IMR-90 (cell line): Measurements from ENCODE around the gene LILRA6. TPM values are rescaled to one million over a fixed set of nuclear protein-coding genes. Genes with fewer than 3 reads are reported as not detected.
A peak's percentile ranks its signal among the peaks of the same experiment; 100 is the strongest.

Source experiments
- ATAC-seq: fragments of 200-7000 bp; cut with Tn5 transposase; 2 replicates; pipeline ENCODE4 v1.9.1; 2020; ENCODE audit warnings: low read depth, mild to moderate bottlenecking, moderate library complexity
- BruUV-seq: library from RNA; stranded (reverse); fragments of 400-500 nt; replicated peaks from 2 replicates; lab custom pipeline; 2021; lab: Mats Ljungman, UMichigan
- CTCF ChIA-PET: fragments of 300-600 bp; formaldehyde crosslinking; extraction: SDS; loops from one replicate; lab custom pipeline; 2021; ENCODE audit warnings: antibody characterized with exemption; lab: Yijun Ruan, JAX
- POLR2A ChIA-PET: fragments of 300-600 bp; sonication (Branson Sonifier 250); formaldehyde crosslinking; loops from one replicate; lab custom pipeline; 2022; ENCODE audit warnings: antibody characterized with exemption; ENCODE audit not compliant: unreplicated experiment; lab: Charles Lee
- DNase-seq: peaks from one replicate; pipeline ENCODE4 v3.0.0; 2013
- H2AFZ ChIP-seq: replicated peaks from 2 replicates; pipeline ENCODE3; 2013; ENCODE audit warnings: low read length, mild to moderate bottlenecking; ENCODE audit not compliant: poor library complexity
- H2AK5ac ChIP-seq: 2 replicates; pipeline ENCODE4 v1.6.1; 2013; ENCODE audit warnings: low read depth, low read length, inconsistent platforms
- H2AK9ac ChIP-seq: replicated peaks from 2 replicates; pipeline ENCODE3; 2013; ENCODE audit warnings: mild to moderate bottlenecking, low read depth, low read length, moderate library complexity; ENCODE audit not compliant: poor library complexity
- H2BK120ac ChIP-seq: 2 replicates; pipeline ENCODE4 v1.6.1; 2013; ENCODE audit warnings: low read depth, low read length, inconsistent platforms
- H2BK15ac ChIP-seq: 3 replicates; pipeline ENCODE4 v1.6.1; 2013; ENCODE audit warnings: low read depth, low read length, inconsistent platforms
- H2BK20ac ChIP-seq: 2 replicates; pipeline ENCODE4 v1.6.1; 2013; ENCODE audit warnings: low read depth, mild to moderate bottlenecking, inconsistent platforms, low read length, moderate library complexity
- H2BK5ac ChIP-seq: 2 replicates; pipeline ENCODE4 v1.6.1; 2013; ENCODE audit warnings: mild to moderate bottlenecking, low read depth, low read length, inconsistent platforms; ENCODE audit not compliant: poor library complexity, severe bottlenecking
- H3K14ac ChIP-seq: replicated peaks from 2 replicates; pipeline ENCODE4 v1.6.1; 2013; ENCODE audit warnings: low read depth, low read length, inconsistent platforms
- H3K18ac ChIP-seq: 2 replicates; pipeline ENCODE4 v1.6.1; 2013; ENCODE audit warnings: low read depth, low read length, control low read depth
- H3K23ac ChIP-seq: 2 replicates; pipeline ENCODE4 v1.6.1; 2013; ENCODE audit warnings: low read depth, low read length, inconsistent platforms
- H3K27ac ChIP-seq: 2 replicates; pipeline ENCODE4 v1.5.1; 2013; ENCODE audit warnings: mild to moderate bottlenecking, control low read depth, low read length; ENCODE audit not compliant: insufficient read depth
- H3K27me3 ChIP-seq: 2 replicates; pipeline ENCODE4 v1.6.1; 2013; ENCODE audit warnings: low read length; ENCODE audit not compliant: control insufficient read depth, insufficient read depth
- H3K36me3 ChIP-seq: 2 replicates; pipeline ENCODE4 v1.6.1; 2013; ENCODE audit warnings: low read length, mixed read lengths; ENCODE audit not compliant: control insufficient read depth, insufficient read depth
- H3K4ac ChIP-seq: 2 replicates; pipeline ENCODE4 v1.6.1; 2013; ENCODE audit warnings: low read depth, low read length, inconsistent platforms
- H3K4me1 ChIP-seq: 2 replicates; pipeline ENCODE4 v1.6.1; 2013; ENCODE audit warnings: low read length, mixed read lengths; ENCODE audit not compliant: control insufficient read depth, insufficient read depth
- H3K4me2 ChIP-seq: 2 replicates; pipeline ENCODE4 v1.6.1; 2013; ENCODE audit warnings: low read depth, mild to moderate bottlenecking, control low read depth, low read length, moderate library complexity
- H3K4me3 ChIP-seq: 2 replicates; pipeline ENCODE4 v1.5.1; 2013; ENCODE audit warnings: low read depth, mild to moderate bottlenecking, control low read depth, low read length, moderate library complexity; ENCODE audit not compliant: insufficient read depth
- H3K56ac ChIP-seq: 2 replicates; pipeline ENCODE4 v1.6.1; 2013; ENCODE audit warnings: low read length, inconsistent platforms; ENCODE audit not compliant: insufficient read depth; ENCODE audit errors: extremely low read depth
- H3K79me1 ChIP-seq, 2 experiments: 2 replicates each; pipeline ENCODE4 v1.6.1; 2013; ENCODE audit warnings: low read length in 2 of 2, inconsistent platforms in 1 of 2, low read depth in 1 of 2
- H3K9ac ChIP-seq: 2 replicates; pipeline ENCODE4 v1.6.1; 2013; ENCODE audit warnings: low read depth, low read length, control low read depth
- H3K9me1 ChIP-seq: 2 replicates; pipeline ENCODE4 v1.6.1; 2013; ENCODE audit warnings: low read length, inconsistent platforms; ENCODE audit not compliant: insufficient read depth
- H3K9me3 ChIP-seq: 2 replicates; pipeline ENCODE4 v1.6.1; 2013; ENCODE audit warnings: low read length; ENCODE audit not compliant: control insufficient read depth, insufficient read depth
- H4K20me1 ChIP-seq: 2 replicates; pipeline ENCODE4 v1.6.1; 2013; ENCODE audit warnings: low read length, inconsistent platforms; ENCODE audit not compliant: insufficient read depth
- H4K5ac ChIP-seq: 2 replicates; pipeline ENCODE4 v1.6.1; 2013; ENCODE audit warnings: mild to moderate bottlenecking, low read depth, low read length, control low read depth
- H4K8ac ChIP-seq, 2 experiments: 2 replicates each; pipeline ENCODE4 v1.6.1; 2013; ENCODE audit warnings: low read depth in 2 of 2, low read length in 2 of 2, control low read depth in 1 of 2, inconsistent platforms in 1 of 2
- H4K91ac ChIP-seq: 2 replicates; pipeline ENCODE4 v1.6.1; 2013; ENCODE audit warnings: low read depth, low read length, inconsistent platforms; ENCODE audit not compliant: insufficient read depth
- BHLHE40 ChIP-seq: fragments of 150-350 bp; IDR thresholded peaks from 2 replicates; pipeline ENCODE4 v1.6.1; 2016; ENCODE audit warnings: mild to moderate bottlenecking, low read depth, low read length
- CEBPB ChIP-seq: IDR thresholded peaks from 2 replicates; pipeline ENCODE4 v1.6.1; 2012; ENCODE audit warnings: low read depth, low read length, improper control_type of control experiment
- ELK1 ChIP-seq: fragments of 150-350 bp; IDR thresholded peaks from 2 replicates; pipeline ENCODE4 v1.6.1; 2016; ENCODE audit warnings: low read depth, mild to moderate bottlenecking, low read length, moderate library complexity, borderline replicate concordance
- NFE2L2 ChIP-seq: fragments of 150-350 bp; IDR thresholded peaks from 2 replicates; pipeline ENCODE4 v1.6.1; 2016; ENCODE audit warnings: low read depth, mild to moderate bottlenecking, low read length
- RAD21 ChIP-seq: IDR thresholded peaks from 2 replicates; pipeline ENCODE4 v1.6.1; 2012; ENCODE audit warnings: low read length, improper control_type of control experiment
- RFX5 ChIP-seq: IDR thresholded peaks from 2 replicates; pipeline ENCODE4 v1.8.0; 2012; ENCODE audit warnings: low read depth, mild to moderate bottlenecking, low read length, moderate library complexity
- SMC3 ChIP-seq: fragments of 150-350 bp; IDR thresholded peaks from 2 replicates; pipeline ENCODE4 v1.6.1; 2016; ENCODE audit warnings: low read depth, mild to moderate bottlenecking, antibody characterized with exemption, low read length, moderate library complexity
- USF2 ChIP-seq: fragments of 150-350 bp; IDR thresholded peaks from 2 replicates; pipeline ENCODE4 v1.6.1; 2017; ENCODE audit warnings: mild to moderate bottlenecking, antibody characterized with exemption, low read length, low read depth
- WGBS, 2 experiments: methylation state at CpG; one replicate each; pipeline versions ENCODE4 v1.1.5 to v1.1.7; 2013; ENCODE audit warnings: missing lambda C conversion rate in 2 of 2; ENCODE audit not compliant: insufficient read length in 1 of 2; ENCODE audit errors: extremely low coverage in 2 of 2; 5-methylcytosine and 5-hydroxymethylcytosine counted together
- dilution Hi-C: fragments of 300-500 bp; cut with HindIII; formaldehyde crosslinking; loops from one replicate; pipeline ENCODE4 v1.14.3; 2018; ENCODE audit warnings: low sequenced_read_pairs; ENCODE audit not compliant: unreplicated experiment
- in situ Hi-C: fragments of 300-500 bp; cut with MboI; formaldehyde crosslinking; loops from 3 replicates; pipeline ENCODE4 v1.14.3; 2019; ENCODE audit warnings: low sequenced_read_pairs, inconsistent platforms, mixed read lengths
- intact Hi-C: fragments of 100-400 bp; cut with micrococcal nuclease; formaldehyde crosslinking; loops from 2 replicates; pipeline ENCODE4 v1.10.0; 2022
- polyA plus RNA-seq, 3 experiments: library from polyadenylated mRNA; depleted of rRNA; stranded (reverse); fragments of >200 nt; gene quantifications; 2 replicates each; pipeline ENCODE4 v1.2.3, GENCODE V29; 2012; ENCODE audit warnings: low replicate concordance in 1 of 3
- total RNA-seq: library from RNA; depleted of rRNA; stranded (reverse); fragments of >200 nt; gene quantifications from 2 replicates; pipeline ENCODE4 v1.2.3, GENCODE V29; 2012

Gene LILRA6
- total and polyA plus RNA-seq, 2 of the 4 experiments (the other 2 are of a cell fraction), result not detected

GRCh38 chr19:54203151-54203611 lies 39.4 kb downstream of the LILRA6 start (continued):
- TF ChIP-seq NFE2L2 (no peak), RFX5 (no peak), BHLHE40 (no peak), RAD21 (no peak), SMC3 (no peak)

- ChIA-PET POLR2A (no interaction called here), CTCF (no interaction called here)
- no peak overlapping the region for H3K18ac ChIP-seq
- H3K79me1 ChIP-seq, result peaks cover 10 to 62% of the 10 kb centered on the region in 2 experiments
- H3K4me2 ChIP-seq, result peak overlapping the region; percentile 87
- no peak for ATAC-seq
- H2BK5ac ChIP-seq, result no peak overlapping the region
- in situ Hi-C loops, result loop anchor here (10.0 kb wide), 1 partner anchor 253 kb away; no protein-coding TSS in a partner anchor
- H3K4ac ChIP-seq, result no peak overlapping the region
- dilution Hi-C loops, result no loop called here
- H4K91ac ChIP-seq, result no peak overlapping the region
- peaks cover 13% of the 10 kb centered on the region for H3K9me1 ChIP-seq
- no peak overlapping the region for H4K5ac ChIP-seq
- no peak overlapping the region for H2AFZ ChIP-seq
- peak overlapping the region; percentile 86; the same call in 1 of the 2 replicates for H3K9ac ChIP-seq
- peak overlapping the region; percentile 41; the same call in 1 of the 2 replicates for H3K23ac ChIP-seq
- no peak overlapping the region for H2AK9ac ChIP-seq
- no peak overlapping the region for H2BK15ac ChIP-seq
- no peak overlapping the region for H3K56ac ChIP-seq
- no peak for TF ChIP-seq USF2
- TF ChIP-seq ELK1, result no peak
- TF ChIP-seq CEBPB, result 0 out of 2 replicates have a peak, but pooled peaks have one; percentile 31
- TF ChIP-seq BHLHE40, result no peak
- no peak for TF ChIP-seq RAD21
- no peak overlapping the region for H4K8ac ChIP-seq
- WGBS, 2 experiments, result 100% methylated on average over 1 of the region's 13 CpGs; no CpG with 5 or more reads in 1 of the 2 experiments
- H3K4me3 ChIP-seq, result no peak overlapping the region; the same call in 1 of the 2 replicates
- H3K4me1 ChIP-seq, result peaks cover 7% of the 10 kb centered on the region
- intact Hi-C loops, result no loop called here
- H3K9me3 ChIP-seq, result no peaks in the 10 kb centered on the region
- H3K27ac ChIP-seq, result no peak overlapping the region
- H3K27me3 ChIP-seq, result no peaks in the 10 kb centered on the region
- no peak overlapping the region for H2AK5ac ChIP-seq
- H4K20me1 ChIP-seq, result peaks cover 63% of the 10 kb centered on the region
- no peak for DNase-seq
- H3K36me3 ChIP-seq, result peaks cover 48% of the 10 kb centered on the region
- no peak overlapping the region for H2BK120ac ChIP-seq
- H2BK20ac ChIP-seq, result no peak overlapping the region
- BruUV-seq, result no TSS peak
- H3K14ac ChIP-seq, result no peak overlapping the region
Observed at GRCh38 chr19:54201980-54202379, 40.6 kb downstream of the LILRA6 start.
